OCI-LY1 (cell line): ENCODE results near the gene ZXDC.

Experiments used
- EZH2 ChIP-seq: fragments of 200-600 bp; sonication (generic), shearing (Covaris generic); IDR thresholded peaks from 2 replicates; pipeline ENCODE4 v1.8.0; 2017; ENCODE audit warnings: borderline replicate concordance, mixed run types, mild to moderate bottlenecking, antibody characterized with exemption, low read length, moderate library complexity, mixed read lengths
- TF ChIP-seq, protein P1 (sequence below): fragments of 200-600 bp; sonication (generic), shearing (Covaris generic); IDR thresholded peaks from 2 replicates; pipeline ENCODE4 v1.5.1; 2017; ENCODE audit warnings: mild to moderate bottlenecking, antibody characterized with exemption, low read length, moderate library complexity, mixed read lengths

- TF ChIP-seq EZH2: no peak
- TF ChIP-seq, protein P1, sequence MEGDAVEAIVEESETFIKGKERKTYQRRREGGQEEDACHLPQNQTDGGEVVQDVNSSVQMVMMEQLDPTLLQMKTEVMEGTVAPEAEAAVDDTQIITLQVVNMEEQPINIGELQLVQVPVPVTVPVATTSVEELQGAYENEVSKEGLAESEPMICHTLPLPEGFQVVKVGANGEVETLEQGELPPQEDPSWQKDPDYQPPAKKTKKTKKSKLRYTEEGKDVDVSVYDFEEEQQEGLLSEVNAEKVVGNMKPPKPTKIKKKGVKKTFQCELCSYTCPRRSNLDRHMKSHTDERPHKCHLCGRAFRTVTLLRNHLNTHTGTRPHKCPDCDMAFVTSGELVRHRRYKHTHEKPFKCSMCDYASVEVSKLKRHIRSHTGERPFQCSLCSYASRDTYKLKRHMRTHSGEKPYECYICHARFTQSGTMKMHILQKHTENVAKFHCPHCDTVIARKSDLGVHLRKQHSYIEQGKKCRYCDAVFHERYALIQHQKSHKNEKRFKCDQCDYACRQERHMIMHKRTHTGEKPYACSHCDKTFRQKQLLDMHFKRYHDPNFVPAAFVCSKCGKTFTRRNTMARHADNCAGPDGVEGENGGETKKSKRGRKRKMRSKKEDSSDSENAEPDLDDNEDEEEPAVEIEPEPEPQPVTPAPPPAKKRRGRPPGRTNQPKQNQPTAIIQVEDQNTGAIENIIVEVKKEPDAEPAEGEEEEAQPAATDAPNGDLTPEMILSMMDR: no peak
Measured at GRCh38 chr3:126414961-126415660, 60.6 kb downstream of the ZXDC start.
